HG02763 (cell line): ENCODE measurements around the gene IKZF5.
A peak's percentile ranks its signal among the peaks of the same experiment; 100 is the strongest.

Experiments used
- ATAC-seq: cut with Tn5 transposase; IDR thresholded peaks from one replicate; pipeline ENCODE4 v1.9.1; 2021; ENCODE audit warnings: mild to moderate bottlenecking, moderate library complexity; ENCODE audit not compliant: unreplicated experiment

Gene IKZF5

DNA sequence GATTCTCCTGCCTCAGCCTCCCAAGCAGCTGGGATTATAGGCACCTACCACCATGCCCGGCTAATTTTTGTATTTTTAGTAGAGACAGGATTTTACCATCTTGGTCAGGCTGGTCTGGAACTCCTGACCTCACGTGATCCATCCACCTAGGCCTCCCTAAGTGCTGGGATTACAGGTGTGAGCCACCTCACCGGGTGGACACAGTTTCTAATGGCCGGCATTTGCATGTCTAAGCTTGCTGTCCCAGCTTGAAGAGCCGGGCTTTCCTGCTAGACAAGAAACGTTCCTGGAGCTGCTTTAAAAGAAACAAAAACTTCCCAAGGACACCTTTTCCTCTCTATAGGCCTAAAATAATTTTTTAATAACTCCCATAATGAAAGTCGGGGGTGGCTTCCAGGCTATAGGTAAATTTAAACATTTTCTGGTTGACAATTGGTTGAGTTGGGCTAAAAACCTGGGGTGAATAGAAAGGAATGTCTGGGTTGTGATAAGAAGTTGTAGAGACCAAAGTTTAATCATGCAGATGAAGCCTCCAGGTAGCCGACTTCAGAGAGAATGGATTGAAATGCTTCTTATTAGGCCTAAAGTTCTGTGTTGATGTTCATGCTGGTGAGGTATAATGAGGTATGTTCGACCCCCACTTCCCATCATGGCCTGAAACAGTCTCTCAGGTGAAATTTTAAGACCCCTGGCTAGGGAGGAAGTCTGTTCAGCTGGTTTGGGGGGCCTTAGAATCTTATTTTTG lies 9.0 kb upstream of the IKZF5 start:
- no peak for ATAC-seq

DNA sequence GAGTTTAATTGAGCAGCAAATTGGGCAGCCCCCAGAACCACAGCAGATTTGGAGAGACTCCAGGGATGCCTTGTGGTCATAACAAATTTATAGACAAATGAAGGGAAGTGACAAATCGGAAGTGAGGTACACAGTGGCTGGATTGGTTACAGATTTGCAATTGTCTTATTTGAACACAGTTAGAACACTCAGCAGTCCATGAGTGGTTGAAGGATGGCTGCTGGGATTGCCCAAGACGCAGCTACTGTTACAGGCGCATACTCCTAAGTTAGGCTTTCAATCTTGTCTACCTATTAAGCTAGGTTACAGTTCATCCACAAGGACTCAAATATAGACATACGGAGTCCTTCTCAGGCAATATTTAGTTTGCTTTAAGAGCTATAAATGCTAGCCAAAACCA lies 7.6 kb upstream of the IKZF5 start:
- no peak for ATAC-seq

DNA sequence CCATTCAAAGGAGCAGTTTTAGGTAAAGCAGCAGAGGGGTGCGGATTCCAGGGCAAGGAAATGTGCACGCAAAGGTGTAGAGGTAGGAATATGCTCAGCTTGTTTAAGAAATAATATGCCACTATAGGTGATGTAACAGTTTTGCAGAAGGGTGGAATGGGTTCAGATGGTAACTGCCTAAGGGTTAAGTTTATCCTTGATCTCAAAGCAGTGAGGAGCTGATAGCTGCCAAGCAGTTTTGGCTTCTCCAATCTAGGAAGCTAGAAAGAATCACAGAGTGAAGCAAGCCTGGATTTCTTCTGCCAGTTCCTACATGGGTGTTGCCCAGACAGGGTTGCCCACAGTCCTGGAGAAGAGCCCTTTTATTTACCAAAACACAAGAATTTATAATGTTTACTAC lies 6.2 kb upstream of the IKZF5 start:
- ATAC-seq, result no peak

DNA sequence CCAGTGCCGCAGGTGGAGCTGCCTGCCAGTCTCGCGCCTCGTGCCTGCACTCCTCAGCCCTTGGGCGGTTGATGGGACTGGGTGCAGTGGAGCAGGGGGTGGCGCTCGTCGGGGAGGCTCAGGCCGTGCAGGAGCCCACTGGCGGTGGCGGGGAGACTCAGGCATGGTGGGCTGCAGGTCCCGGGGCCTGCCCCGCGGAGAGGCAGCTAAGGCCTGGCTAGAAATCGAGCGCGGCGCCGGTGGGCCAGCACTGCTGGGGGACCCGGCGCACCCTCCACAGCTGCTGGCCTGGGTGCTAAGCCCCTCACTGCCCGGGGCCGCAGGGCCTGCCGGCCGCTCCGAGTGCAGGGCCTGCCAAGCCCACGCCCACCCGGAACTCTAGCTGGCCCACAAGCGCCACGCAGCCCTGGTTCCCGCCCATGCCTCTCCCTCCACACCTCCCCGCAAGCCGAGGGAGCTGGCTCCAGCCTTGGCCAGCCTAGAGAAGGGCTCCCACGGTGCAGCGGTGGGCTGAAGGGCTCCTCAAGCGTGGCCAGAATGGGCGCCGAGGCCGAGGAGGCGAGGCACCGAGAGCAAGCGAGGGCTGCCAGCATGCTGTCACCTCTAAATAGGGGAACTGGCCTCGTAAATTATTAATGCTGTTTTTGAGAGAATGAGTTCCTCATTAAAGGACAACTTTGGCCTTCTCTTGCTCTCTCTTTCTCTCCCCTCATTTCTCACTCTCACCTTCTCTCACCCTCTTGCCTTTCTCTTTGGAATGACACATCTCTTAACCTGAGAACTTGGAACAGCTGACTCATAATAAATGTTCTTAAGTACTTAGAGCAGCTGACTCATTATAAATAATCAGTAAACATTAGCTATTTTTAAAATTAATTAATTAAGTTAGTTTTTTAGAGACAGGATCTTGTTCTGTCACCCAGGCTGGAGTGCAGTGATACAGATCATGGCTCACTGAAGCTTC lies 5.1 kb upstream of the IKZF5 start:
- no peak for ATAC-seq

DNA sequence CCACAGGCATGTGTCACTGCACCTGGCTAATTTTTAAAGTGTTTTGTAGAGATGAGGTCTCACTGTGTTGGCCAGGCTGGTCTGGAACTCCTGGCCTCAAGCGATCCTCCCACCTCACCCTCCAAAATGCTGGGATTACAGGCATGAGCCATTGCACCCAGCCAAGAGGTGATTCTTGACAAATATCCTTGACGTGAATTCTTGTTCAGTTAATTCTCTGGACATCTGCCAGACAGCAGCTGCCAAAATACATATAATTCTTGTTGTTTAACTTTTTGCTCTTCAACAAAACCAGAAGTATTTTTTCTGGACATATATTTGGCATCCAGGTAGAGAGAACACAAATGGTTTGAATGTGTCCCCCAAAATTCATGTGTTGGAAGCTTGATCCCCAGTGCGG lies 3.4 kb upstream of the IKZF5 start:
- ATAC-seq, result no peak

DNA sequence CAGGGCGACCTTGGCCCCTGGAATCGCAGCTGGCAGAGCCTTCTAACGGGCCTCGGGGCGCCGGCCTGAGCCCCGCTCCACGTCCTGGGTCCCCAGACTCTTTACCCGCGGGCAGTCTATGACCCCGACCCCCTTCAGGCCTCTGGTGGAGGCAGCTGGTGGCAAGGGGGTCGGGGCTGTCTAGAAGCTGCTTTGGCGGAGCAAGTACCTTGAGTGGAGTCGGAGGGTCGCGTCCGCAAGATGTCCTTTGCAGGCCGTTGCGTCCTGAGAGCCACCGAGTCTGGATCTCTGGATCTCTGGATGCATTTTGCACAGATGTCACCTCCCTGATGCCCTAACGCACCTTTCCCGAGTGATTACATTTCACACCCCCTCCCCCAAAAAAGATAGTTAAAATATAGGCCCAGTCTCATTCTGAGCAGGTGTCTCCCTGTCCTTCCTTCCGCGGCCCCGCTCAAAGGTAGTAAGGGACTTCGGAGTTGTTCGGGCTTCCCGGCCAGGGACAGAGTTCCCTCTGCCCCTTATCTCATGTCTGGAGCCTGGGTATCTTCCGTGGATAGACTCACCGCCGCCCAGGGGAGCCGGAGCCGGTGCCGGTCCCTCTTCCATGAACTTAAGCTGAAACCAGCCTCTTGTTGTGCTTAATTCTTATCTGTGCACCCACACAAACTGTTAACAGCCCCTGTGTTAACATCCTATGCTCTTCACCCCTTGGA lies 668 bp upstream of the IKZF5 start:
- ATAC-seq, result peak; percentile 25

DNA sequence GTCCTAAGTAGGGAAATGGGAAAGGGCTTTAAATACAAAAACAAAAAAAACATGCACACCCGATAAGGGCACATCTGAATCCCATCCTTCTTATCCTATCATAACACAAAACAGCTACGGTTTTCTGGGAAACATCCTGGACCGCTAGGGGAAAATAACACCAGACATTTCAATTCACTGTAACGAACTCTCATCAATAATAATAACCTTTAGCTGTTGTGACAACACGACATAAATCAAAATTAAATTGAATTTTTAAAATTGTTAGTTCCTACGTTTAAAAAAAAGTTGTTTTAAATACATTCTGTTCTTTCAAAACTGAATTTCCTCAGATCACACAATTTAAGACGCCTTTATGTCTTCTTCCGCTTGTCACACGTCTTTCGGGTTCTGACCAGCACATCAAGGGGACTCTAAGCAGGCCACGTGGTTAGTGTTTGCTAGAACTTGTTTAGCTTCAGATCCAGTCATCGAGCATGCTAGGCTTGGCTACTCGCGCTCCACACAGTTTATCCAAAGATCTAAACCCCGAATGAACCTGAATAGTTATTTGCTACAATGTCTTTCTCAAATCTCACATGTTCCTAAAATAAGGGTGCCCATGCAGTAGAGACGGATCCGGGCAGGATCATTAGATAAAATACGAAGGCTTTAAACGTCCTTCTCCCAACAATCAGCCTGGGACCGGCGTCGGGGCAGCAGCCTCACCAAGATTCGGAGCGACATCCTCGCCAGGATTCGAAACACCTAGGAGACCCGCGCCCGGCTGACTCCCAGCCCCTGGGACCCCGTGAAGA lies 839 bp downstream of the IKZF5 start:
- ATAC-seq, result no peak

DNA sequence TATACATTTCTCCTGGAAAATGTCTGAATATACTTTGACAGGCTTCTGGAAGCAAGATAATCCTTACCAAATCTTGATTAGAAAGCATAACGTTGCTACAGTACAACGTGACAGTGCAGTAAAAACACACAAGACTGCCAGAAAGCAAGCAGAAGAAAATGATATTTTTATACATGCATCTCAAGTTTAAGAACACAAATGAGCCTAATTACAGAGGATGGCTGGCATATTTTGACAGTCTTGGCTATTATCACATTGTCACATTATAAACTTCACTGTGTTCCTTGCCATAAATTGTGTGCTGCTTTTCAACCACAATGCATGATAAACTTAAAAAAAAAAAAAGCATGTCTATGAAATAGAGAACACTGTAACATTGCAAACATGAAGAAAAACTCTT lies 4.3 kb downstream of the IKZF5 start:
- no peak for ATAC-seq

DNA sequence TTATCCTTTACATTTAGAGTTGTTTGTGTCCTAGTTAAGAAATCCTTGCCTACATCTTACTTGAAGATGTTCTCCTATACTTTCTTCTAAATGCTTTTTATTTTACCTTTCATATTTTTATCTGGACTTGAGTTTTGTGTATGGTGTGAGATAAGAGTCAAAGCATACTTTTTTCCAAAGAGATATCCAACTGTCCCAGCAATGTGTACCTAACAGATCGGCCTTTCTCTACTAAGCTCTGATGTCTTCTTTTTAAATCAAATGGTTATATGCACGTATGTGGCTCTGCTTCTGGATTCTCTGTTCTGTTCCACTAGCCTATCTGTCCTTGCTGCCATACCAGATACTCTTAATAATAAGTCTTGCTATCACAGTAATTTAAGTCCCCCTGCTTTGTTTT lies 7.2 kb downstream of the IKZF5 start:
- ATAC-seq, result no peak

DNA sequence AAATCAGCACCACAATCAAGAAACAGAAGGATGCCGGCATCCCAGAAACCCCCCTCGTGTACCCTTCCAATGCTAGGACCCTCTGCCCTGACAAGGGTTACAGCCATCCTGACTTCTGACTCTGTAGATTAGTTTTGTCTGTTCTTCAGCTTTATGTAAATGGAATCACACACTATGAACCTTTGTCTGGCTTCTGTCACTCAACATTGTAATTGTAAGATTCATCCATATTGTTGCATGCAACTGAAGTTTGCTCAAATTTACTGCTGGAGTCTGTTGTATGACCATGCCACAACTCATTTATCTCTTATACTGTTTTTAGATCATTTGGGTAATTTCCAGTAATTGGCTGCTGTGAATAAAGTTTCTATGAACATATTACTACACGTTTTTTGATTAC lies 8.4 kb downstream of the IKZF5 start:
- no peak for ATAC-seq

DNA sequence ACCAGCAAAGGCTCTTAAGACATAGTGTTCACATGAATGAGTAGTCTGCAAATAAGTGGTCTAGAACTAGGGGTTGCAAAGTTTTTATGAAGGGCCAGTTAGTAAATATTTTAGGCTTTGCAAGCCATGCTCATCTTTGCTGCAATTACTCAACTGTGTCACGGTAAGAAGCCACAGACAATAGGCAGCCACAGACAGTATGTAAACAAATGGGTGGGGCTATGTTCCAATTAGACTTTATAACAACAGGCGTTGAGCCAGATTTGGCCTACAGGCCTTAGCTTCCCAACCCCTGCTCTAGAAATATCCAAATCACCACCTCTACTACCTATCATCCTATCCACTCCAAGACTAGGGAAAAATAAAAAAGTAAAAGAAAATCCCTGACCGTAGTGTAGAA lies 9.2 kb downstream of the IKZF5 start:
- no peak for ATAC-seq

DNA sequence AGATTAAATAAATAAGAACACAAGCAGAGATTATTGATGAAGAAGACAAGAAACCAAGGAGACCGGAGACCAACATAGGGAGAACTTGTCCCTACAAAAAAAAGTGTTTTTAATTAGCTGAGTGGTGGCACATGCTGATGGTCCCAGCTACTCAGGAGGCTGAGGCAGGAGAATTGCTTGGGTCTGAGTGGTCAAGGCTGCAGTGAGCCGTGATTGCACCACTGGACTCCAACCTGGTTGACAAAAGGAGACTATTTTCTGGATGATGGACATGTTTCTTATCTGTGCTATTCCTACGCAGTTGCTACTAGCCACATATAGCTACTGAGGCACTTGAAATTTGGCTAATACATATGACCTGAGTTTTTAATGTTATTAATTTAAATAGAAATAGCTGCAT lies 9.7 kb downstream of the IKZF5 start:
- ATAC-seq, result no peak

DNA sequence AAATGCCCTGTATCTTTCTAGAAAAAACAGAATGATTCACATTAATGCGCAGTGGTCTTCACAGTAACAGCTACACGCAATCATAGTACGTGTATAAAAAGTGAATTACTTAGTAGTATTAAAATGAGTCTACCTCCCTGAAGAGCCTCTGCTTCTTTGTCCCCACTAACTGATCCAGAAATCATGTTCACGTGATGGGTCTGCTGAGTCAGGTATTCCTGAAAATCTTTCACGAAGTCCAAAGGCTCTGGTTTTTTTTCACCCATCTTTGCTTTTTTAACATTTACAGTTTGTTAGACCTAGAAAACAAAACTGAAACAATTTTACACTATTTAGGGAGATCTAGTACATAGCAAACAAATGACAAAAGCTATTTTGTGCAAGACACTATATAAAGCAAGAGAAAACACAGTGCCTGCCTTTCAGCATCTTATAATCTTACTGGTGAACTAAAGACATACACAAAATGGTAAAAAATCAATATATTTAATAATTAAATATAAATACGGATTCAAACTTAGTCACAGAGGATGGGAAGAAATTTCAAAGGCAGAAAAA lies 10.2 kb downstream of the IKZF5 start:
- ATAC-seq, result no peak

DNA sequence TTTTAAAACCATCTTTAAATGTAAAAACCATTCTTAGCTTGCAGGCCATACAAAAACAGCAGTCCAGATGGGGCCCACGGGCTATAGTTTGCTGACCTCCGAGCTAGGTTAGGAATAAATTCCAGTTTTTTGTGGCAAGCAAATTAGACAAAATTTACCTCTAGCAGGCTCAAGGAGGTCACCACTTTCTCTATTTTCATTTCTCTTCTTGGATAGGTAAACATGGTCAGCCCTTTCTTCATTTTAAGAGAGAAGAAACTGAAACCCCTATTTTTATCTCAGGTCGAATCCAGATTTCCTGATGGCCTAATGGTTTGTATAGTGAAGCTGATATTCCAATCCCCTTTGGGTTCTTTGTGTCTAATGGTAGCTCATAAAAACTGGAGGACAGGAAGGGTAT lies 10.7 kb downstream of the IKZF5 start:
- ATAC-seq, result no peak

DNA sequence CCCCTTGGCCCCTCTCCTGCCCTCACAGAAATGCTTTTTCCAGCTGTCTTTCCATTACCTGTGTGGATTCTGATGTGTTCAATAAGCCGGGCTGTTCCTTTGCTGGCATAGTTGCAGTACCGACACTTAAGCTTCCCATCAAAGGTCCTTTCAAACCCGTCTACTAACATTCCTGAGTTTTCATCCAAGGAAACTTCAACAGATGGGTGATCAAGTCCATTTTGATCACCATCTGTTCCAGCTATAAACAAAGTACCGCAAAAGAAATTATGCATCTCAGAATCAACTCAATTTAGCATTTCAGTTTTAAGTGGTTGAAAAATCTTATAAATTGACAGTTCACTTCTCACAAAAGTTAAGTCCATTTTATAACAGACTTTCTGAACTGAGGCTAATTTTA lies 12.7 kb downstream of the IKZF5 start:
- ATAC-seq, result no peak

DNA sequence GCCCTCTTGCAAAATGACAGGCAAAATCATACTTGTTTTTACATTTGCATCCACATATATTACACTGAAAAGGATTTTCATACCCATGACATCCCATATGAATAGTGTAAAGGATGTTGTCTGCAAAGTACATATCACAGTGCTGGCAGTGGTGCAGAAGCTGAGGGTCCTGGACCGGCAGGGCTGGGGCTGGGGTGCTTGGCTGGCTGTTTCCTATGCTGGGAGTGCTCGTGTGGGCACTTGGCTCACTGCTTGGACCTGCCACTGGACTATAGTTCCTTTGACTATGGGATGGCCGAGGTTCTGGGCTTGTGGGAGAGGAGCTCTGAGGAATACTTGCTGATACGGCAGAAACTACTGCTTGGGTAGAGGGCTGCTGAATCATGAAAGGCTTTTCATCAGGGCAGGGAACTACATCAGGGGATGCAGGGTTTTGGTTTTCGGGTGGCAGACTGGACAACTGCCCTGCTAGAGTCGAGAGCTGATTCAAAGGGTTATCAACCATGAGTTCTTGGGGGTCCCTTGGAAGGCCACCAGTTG lies 14.7 kb downstream of the IKZF5 start:
- no peak for ATAC-seq

DNA sequence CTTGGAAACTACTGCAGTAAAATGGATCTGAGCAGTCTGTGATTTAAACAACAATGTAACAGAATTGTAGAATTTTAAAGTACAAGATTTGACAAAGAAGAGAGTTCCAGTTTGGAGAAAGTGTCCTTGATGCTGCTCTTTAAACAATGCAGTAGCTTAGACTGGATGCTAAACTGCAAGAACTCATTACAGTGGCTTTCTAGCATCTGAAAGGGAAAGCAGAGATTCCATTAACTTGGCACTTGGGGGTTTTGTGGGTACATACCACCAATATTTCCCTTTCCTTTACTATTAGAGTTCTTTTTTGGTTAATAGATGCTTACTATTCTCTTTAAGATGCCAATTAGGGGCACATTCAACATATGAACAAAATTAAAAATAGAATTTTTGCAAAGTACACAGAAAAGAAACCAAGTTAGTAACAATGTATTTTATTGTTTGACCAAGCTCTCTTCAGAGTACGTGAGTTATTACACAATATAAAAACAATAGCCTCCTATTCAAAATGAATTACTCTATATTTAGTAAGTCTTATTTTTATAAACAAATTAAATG lies 16.5 kb downstream of the IKZF5 start:
- ATAC-seq, result no peak

DNA sequence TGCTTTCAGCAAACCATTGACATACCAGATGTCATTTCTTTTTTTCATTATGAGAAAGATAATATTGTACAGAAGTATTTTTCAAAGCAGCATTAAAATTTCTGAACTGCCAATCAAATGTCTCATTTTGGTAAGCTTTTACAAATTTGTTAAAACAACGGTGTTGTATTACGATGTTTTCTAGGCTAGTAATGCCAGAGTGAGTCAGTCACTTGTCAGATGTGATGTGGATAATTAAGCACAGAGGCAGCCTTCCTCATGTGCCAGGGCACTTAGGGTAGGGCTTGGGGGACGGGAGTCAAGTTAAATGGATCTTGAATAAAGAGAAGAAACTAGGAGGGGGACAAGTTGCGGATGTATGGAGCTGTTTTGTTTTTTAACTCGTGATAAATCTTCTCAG lies 18.3 kb downstream of the IKZF5 start:
- no peak for ATAC-seq

DNA sequence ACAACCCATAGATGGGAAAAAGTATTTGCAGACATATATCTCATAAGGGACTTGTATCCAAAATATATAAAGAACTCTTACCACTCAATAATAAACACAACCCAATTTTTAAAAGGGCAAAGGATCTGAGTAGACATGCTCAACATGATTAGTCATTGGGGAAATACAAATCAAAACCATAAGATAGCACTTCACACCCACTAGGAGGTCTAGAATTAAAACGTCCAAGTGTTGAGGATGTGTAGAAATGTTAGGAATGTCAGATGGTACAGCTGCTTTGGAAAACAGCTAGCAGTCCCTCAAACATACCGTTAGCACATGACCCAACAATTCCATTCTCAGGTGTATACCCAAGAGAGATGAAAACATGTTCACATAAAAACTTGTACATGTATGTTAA lies 20.1 kb downstream of the IKZF5 start:
- ATAC-seq, result no peak

DNA sequence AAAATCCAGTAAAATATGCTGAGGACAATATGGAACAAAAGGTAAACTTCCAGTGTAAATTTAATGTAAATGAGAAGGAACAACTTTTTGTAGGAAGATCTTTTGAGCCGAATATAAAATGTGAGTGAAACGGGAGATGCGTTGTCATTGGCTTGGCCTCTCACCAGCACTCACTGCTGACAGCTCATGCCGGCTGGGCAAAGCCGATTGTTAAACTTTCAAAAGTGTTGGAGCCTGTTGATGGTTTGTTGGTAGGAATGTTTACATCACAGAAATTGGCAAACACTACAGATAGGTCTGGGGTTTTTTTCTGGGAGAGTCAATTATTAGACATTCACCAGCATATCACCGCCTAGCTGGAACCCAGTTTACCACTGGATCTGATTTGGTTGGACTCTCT lies 22.3 kb downstream of the IKZF5 start:
- ATAC-seq, result no peak
